Measurements from ENCODE around the gene OR10X1.

The OR10X1 gene

DNA sequence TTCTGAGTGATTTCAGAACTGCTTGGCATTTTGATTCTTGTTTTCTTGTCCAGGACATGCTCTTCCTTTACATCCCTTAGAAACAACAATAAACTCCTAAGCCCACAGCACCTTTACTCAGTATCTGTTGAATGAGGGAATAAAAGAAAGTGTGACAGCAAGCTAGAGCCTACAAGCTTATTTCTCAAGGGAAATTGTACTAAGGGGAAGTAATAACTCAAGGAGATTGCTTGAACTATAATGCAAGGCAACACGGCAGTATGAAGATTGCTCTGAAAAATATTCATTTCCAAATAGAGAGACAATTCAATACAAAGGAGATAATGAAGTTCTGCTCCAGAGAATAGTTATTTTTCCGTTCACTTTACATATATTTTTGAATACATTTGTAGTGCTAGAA, 15.8 kb downstream of the OR10X1 start:
- Histone ChIP-seq H3K27me3 (ENCODE audit: low read depth, low read length) (no peaks in the 10 kb centered on the region), H3K9me3 (ENCODE audit: control insufficient read depth in 1 of 2, low read length in 2 of 2) (no peaks in the 10 kb centered on the region), H3K4me3 (ENCODE audit: low read depth in 1 of 2, low read length in 2 of 2) (no peak overlapping the region), H3K27ac (ENCODE audit: low read length) (no peak overlapping the region), H3K36me3 (ENCODE audit: control insufficient read depth in 1 of 2, insufficient read depth in 2 of 2, low read length in 2 of 2) (no peaks in the 10 kb centered on the region), H3K4me1 (ENCODE audit: control insufficient read depth in 1 of 2, insufficient read depth in 2 of 2, low read length in 2 of 2) (no peaks in the 10 kb centered on the region)

GRCh38 chr1:158559696-158560095, 20.0 kb downstream of the OR10X1 start:
- no peak overlapping the region for H3K27ac ChIP-seq (ENCODE audit: low read length)

GRCh38 chr1:158554352-158554751, 25.3 kb downstream of the OR10X1 start, which contains the start of gene OR6Y1:
TSS of gene OR6Y1 (minus strand) at chr1:158554405. CDS start at chr1:158548105, 6,300 bp downstream.
- Histone ChIP-seq H3K4me1 (ENCODE audit: control insufficient read depth in 1 of 2, insufficient read depth in 2 of 2, low read length in 2 of 2) (no peaks in the 10 kb centered on the region), H3K27ac (ENCODE audit: low read length) (no peak within 1 kb of the TSS), H3K4me3 (ENCODE audit: low read depth in 1 of 2, low read length in 2 of 2) (no peak within 1 kb of the TSS), H3K36me3 (ENCODE audit: control insufficient read depth in 1 of 2, insufficient read depth in 2 of 2, low read length in 2 of 2) (no peaks in the 10 kb centered on the region), H3K27me3 (ENCODE audit: low read depth, low read length) (no peaks in the 10 kb centered on the region), H3K9me3 (ENCODE audit: control insufficient read depth in 1 of 2, low read length in 2 of 2) (no peaks in the 10 kb centered on the region)

More at GRCh38 chr1:158559696-158560095, 20.0 kb downstream of the OR10X1 start:
- Histone ChIP-seq H3K27me3 (ENCODE audit: low read depth, low read length) (no peaks in the 10 kb centered on the region), H3K9me3 (ENCODE audit: control insufficient read depth in 1 of 2, low read length in 2 of 2) (no peaks in the 10 kb centered on the region), H3K4me1 (ENCODE audit: control insufficient read depth in 1 of 2, insufficient read depth in 2 of 2, low read length in 2 of 2) (no peaks in the 10 kb centered on the region), H3K36me3 (ENCODE audit: control insufficient read depth in 1 of 2, insufficient read depth in 2 of 2, low read length in 2 of 2) (no peaks in the 10 kb centered on the region), H3K4me3 (ENCODE audit: low read depth in 1 of 2, low read length in 2 of 2) (no peak overlapping the region)

GRCh38 chr1:158552296-158552695, 27.4 kb downstream of the OR10X1 start:
- no peaks in the 10 kb centered on the region for H3K27me3 ChIP-seq (ENCODE audit: low read depth, low read length)
- H3K4me1 ChIP-seq (ENCODE audit: control insufficient read depth in 1 of 2, insufficient read depth in 2 of 2, low read length in 2 of 2), result no peaks in the 10 kb centered on the region
- no peaks in the 10 kb centered on the region for H3K9me3 ChIP-seq (ENCODE audit: control insufficient read depth in 1 of 2, low read length in 2 of 2)
- no peak overlapping the region for H3K4me3 ChIP-seq (ENCODE audit: low read depth in 1 of 2, low read length in 2 of 2)
- H3K36me3 ChIP-seq (ENCODE audit: control insufficient read depth in 1 of 2, insufficient read depth in 2 of 2, low read length in 2 of 2), result no peaks in the 10 kb centered on the region
- no peak overlapping the region for H3K27ac ChIP-seq (ENCODE audit: low read length)

- no peaks in the 10 kb centered on the region for H3K27me3 ChIP-seq (ENCODE audit: low read depth, low read length)
- no peaks in the 10 kb centered on the region for H3K9me3 ChIP-seq (ENCODE audit: control insufficient read depth in 1 of 2, low read length in 2 of 2)
- H3K4me3 ChIP-seq (ENCODE audit: low read depth in 1 of 2, low read length in 2 of 2), result no peak overlapping the region
- no peaks in the 10 kb centered on the region for H3K36me3 ChIP-seq (ENCODE audit: control insufficient read depth in 1 of 2, insufficient read depth in 2 of 2, low read length in 2 of 2)
- no peak overlapping the region for H3K27ac ChIP-seq (ENCODE audit: low read length)
- no peaks in the 10 kb centered on the region for H3K4me1 ChIP-seq (ENCODE audit: control insufficient read depth in 1 of 2, insufficient read depth in 2 of 2, low read length in 2 of 2)
Measured at GRCh38 chr1:158547533-158547932, 32.2 kb downstream of the OR10X1 start.

DNA sequence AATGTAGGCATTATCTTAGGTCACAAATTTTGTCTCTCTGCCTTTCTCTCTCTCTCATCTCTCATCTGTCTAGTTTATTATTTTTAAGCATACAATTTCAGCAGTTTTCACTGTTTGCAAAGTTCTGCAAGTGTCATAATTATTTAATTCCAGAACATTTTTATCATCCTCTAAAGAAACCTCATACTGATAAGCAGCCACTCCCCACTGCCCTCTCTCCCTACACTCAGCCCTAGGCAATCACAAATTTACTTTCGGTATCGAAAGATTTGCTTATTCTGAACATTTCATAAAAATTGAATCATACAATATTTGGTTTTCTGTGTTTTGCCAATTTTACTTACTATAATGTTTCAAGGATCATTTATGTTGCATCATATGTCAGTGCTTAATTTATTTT, 42.1 kb downstream of the OR10X1 start:
- H3K27me3 ChIP-seq (ENCODE audit: low read depth, low read length), result no peaks in the 10 kb centered on the region
- H3K4me1 ChIP-seq (ENCODE audit: control insufficient read depth in 1 of 2, insufficient read depth in 2 of 2, low read length in 2 of 2), result no peaks in the 10 kb centered on the region
- no peaks in the 10 kb centered on the region for H3K9me3 ChIP-seq (ENCODE audit: control insufficient read depth in 1 of 2, low read length in 2 of 2)
- H3K27ac ChIP-seq (ENCODE audit: low read length), result no peak overlapping the region
- no peak overlapping the region for H3K4me3 ChIP-seq (ENCODE audit: low read depth in 1 of 2, low read length in 2 of 2)
- no peaks in the 10 kb centered on the region for H3K36me3 ChIP-seq (ENCODE audit: control insufficient read depth in 1 of 2, insufficient read depth in 2 of 2, low read length in 2 of 2)

- H3K4me3 ChIP-seq (ENCODE audit: low read depth in 1 of 2, low read length in 2 of 2), result no peak overlapping the region
- H3K27ac ChIP-seq (ENCODE audit: low read length), result no peak overlapping the region
- H3K9me3 ChIP-seq (ENCODE audit: control insufficient read depth in 1 of 2, low read length in 2 of 2), result no peaks in the 10 kb centered on the region
- H3K4me1 ChIP-seq (ENCODE audit: control insufficient read depth in 1 of 2, insufficient read depth in 2 of 2, low read length in 2 of 2), result no peaks in the 10 kb centered on the region
- H3K36me3 ChIP-seq (ENCODE audit: control insufficient read depth in 1 of 2, insufficient read depth in 2 of 2, low read length in 2 of 2), result no peaks in the 10 kb centered on the region
- H3K27me3 ChIP-seq (ENCODE audit: low read depth, low read length), result no peaks in the 10 kb centered on the region
Measured at GRCh38 chr1:158534496-158534895, 45.2 kb downstream of the OR10X1 start.
